Upper lobe of right lung (tissue), 1 donor: ENCODE measurements around the gene ZDHHC24. TPM values are rescaled to one million over a fixed set of nuclear protein-coding genes. Genes with fewer than 3 reads are reported as not detected.
"Not testable (repeated sequence)": the region's sequence is repeated elsewhere in the genome, so short reads cannot be mapped to it uniquely, and the experiment has no call there.

Source experiments
- ATAC-seq: fragments of 200-7000 bp; cut with Tn5 transposase; one replicate; pipeline ENCODE4 v1.9.1; 2020; ENCODE audit warnings: mild to moderate bottlenecking, moderate library complexity
- DNase-seq: peaks from one replicate; pipeline ENCODE4 v3.0.0-alpha.2; 2020
- H3K27ac ChIP-seq: fragments of 200-600 bp; one replicate; pipeline ENCODE4 v1.8.0; 2022
- H3K27me3 ChIP-seq: fragments of 200-600 bp; one replicate; pipeline ENCODE4 v1.8.0; 2022; ENCODE audit warnings: mild to moderate bottlenecking
- H3K36me3 ChIP-seq: fragments of 200-600 bp; one replicate; pipeline ENCODE4 v1.8.0; 2022
- H3K4me1 ChIP-seq: fragments of 200-600 bp; one replicate; pipeline ENCODE4 v1.8.0; 2022
- H3K4me3 ChIP-seq: fragments of 200-600 bp; one replicate; pipeline ENCODE4 v1.8.0; 2022; ENCODE audit warnings: mild to moderate bottlenecking
- H3K9me3 ChIP-seq: fragments of 200-600 bp; one replicate; pipeline ENCODE4 v1.8.0; 2022
- CTCF ChIP-seq: fragments of 200-600 bp; IDR thresholded peaks from one replicate; pipeline ENCODE4 v1.8.0; 2022; ENCODE audit warnings: antibody characterized with exemption
- intact Hi-C: fragments of 100-400 bp; cut with DNase I; formaldehyde crosslinking; loops from one replicate; pipeline ENCODE4 v1.11.0; 2022
- total RNA-seq: library from RNA; stranded (reverse); fragmentation: NEBNext Ultra II Directional; extraction: Animal tissue kit (Norgen Biotek cat#: 25700); gene quantifications from one replicate; pipeline ENCODE4 v1.2.1, GENCODE V29; 2021
- donor health status: DM: no; HTN: yes; CAD: no; lungs with severe emphysema.

The ZDHHC24 gene
- total RNA-seq, 1 donor from 2014 or later, result 14.5 TPM

GRCh38 chr11:66546966-66547661 is 1.3 kb upstream of the ZDHHC24 start:
- H3K9me3 ChIP-seq, result no peaks in the 10 kb centered on the region
- H3K4me1 ChIP-seq, result peaks cover 28% of the 10 kb centered on the region
- TF ChIP-seq CTCF, result no peak
- H3K36me3 ChIP-seq, result peaks cover 11% of the 10 kb centered on the region
- H3K27ac ChIP-seq, result no peak overlapping the region
- DNase-seq (no peak), ATAC-seq (no peak)
- peak overlapping the region; percentile 86 for H3K4me3 ChIP-seq
- H3K27me3 ChIP-seq, result no peaks in the 10 kb centered on the region
- intact Hi-C loops, result no loop called here

- Histone ChIP-seq H3K36me3 (peaks cover 15% of the 10 kb centered on the region), H3K27me3 (no peaks in the 10 kb centered on the region), H3K27ac (peak within 1 kb of the TSS; percentile 85), H3K4me3 (peak within 1 kb of the TSS; percentile 86), H3K4me1 (peaks cover 28% of the 10 kb centered on the region), H3K9me3 (no peaks in the 10 kb centered on the region)
- DNase-seq (no peak), ATAC-seq (no peak)
- TF ChIP-seq CTCF, result no peak
- intact Hi-C loops, result no loop called here
These were observed 619 bp upstream of the ZDHHC24 start, which contains the start of gene ACTN3 for GRCh38 chr11:66546368-66546965. TSS of gene ACTN3 (plus strand) at chr11:66546903. CDS start at chr11:66546938, 35 bp downstream.

- intact Hi-C loops, H3K27ac ChIP-seq, ATAC-seq, DNase-seq, H3K27me3 ChIP-seq, H3K9me3 ChIP-seq: not testable (repeated sequence)
- Histone ChIP-seq H3K4me3 (peak overlapping the region; percentile 86), H3K36me3 (peaks cover 15% of the 10 kb centered on the region), H3K4me1 (peaks cover 28% of the 10 kb centered on the region)
These were observed 896 bp downstream of the ZDHHC24 start for GRCh38 chr11:66544952-66545351.

- Histone ChIP-seq H3K4me1 (peaks cover 28% of the 10 kb centered on the region), H3K4me3 (peak overlapping the region; percentile 8), H3K36me3 (peaks cover 27% of the 10 kb centered on the region), H3K9me3 (no peaks in the 10 kb centered on the region), H3K27me3 (no peaks in the 10 kb centered on the region), H3K27ac (peak overlapping the region; percentile 58)
- intact Hi-C loops, result no loop called here
- no peak for DNase-seq
- TF ChIP-seq CTCF, result peak; percentile 49
- ATAC-seq, result peak; percentile 7
These were observed 2.4 kb downstream of the ZDHHC24 start for GRCh38 chr11:66543263-66544107.

GRCh38 chr11:66542362-66542761 is 3.5 kb downstream of the ZDHHC24 start:
- Histone ChIP-seq H3K4me1 (peaks cover 28% of the 10 kb centered on the region), H3K27ac (no peak overlapping the region), H3K27me3 (no peaks in the 10 kb centered on the region), H3K9me3 (no peaks in the 10 kb centered on the region), H3K4me3 (no peak overlapping the region), H3K36me3 (peaks cover 27% of the 10 kb centered on the region)
- DNase-seq (no peak), ATAC-seq (no peak)
- no peak for TF ChIP-seq CTCF
- intact Hi-C loops, result no loop called here

- Histone ChIP-seq H3K4me3 (no peak overlapping the region), H3K36me3 (peaks cover 27% of the 10 kb centered on the region), H3K4me1 (peaks cover 27% of the 10 kb centered on the region), H3K9me3 (no peaks in the 10 kb centered on the region), H3K27ac (no peak overlapping the region), H3K27me3 (no peaks in the 10 kb centered on the region)
- intact Hi-C loops, result no loop called here
- ATAC-seq (no peak), DNase-seq (no peak)
- no peak for TF ChIP-seq CTCF
These were observed 4.0 kb downstream of the ZDHHC24 start for GRCh38 chr11:66541892-66542291.

- intact Hi-C loops, DNase-seq, H3K27me3 ChIP-seq, H3K27ac ChIP-seq, H3K9me3 ChIP-seq, ATAC-seq, H3K4me3 ChIP-seq: not testable (repeated sequence)
- H3K4me1 ChIP-seq, result peaks cover 22% of the 10 kb centered on the region
- peaks cover 27% of the 10 kb centered on the region for H3K36me3 ChIP-seq
These were observed 5.2 kb downstream of the ZDHHC24 start for GRCh38 chr11:66540598-66540997.
